ENCODE measurements around the gene PRKAG3.
A peak's percentile ranks its signal among the peaks of the same experiment; 100 is the strongest.

Gene PRKAG3

GRCh38 chr2:218859988-218860831 is 28.6 kb upstream of the PRKAG3 start:
- TF ChIP-seq TCF12 (IDR thresholded peaks at IDR 0.05; ENCODE audit: low read depth) = no peak
- no peak for TF ChIP-seq EP300 (IDR thresholded peaks at IDR 0.05; ENCODE audit: borderline replicate concordance)
- no peak for TF ChIP-seq NFIC (IDR thresholded peaks at IDR 0.05)
- TF ChIP-seq MAX (IDR thresholded peaks at IDR 0.05) = no peak; the same call in 1 of the 2 replicates
- TF ChIP-seq USF1 (IDR thresholded peaks at IDR 0.05) = no peak
- TF ChIP-seq TEAD4 (IDR thresholded peaks at IDR 0.05) = no peak
- no peak for TF ChIP-seq CEBPB (IDR thresholded peaks at IDR 0.05)
- no peak for TF ChIP-seq RAD21 (IDR thresholded peaks at IDR 0.05; ENCODE audit: low read depth)
- no peak for TF ChIP-seq TAF1 (IDR thresholded peaks at IDR 0.05; ENCODE audit: low read depth)
- no peak for TF ChIP-seq YY1 (IDR thresholded peaks at IDR 0.05; ENCODE audit: low read depth)
- no peak for TF ChIP-seq FOXM1 (IDR thresholded peaks at IDR 0.05; ENCODE audit: borderline replicate concordance, low read depth)

GRCh38 chr2:218859556-218859987 is 28.0 kb upstream of the PRKAG3 start, which contains the start of gene WNT6:
Gene WNT6 (plus strand): TSS chr2:218859805. CDS start chr2:218860038, 233 bp downstream.
- TF ChIP-seq CEBPB (IDR thresholded peaks at IDR 0.05) (no peak), EGR1 (IDR thresholded peaks at IDR 0.05) (peak; percentile 55; the same call in 1 of the 2 replicates), NFIC (IDR thresholded peaks at IDR 0.05) (no peak)

GRCh38 chr2:218858671-218859555 is 27.3 kb upstream of the PRKAG3 start:
- TF ChIP-seq TAF1 (IDR thresholded peaks at IDR 0.05; ENCODE audit: low read depth) (no peak), EP300 (IDR thresholded peaks at IDR 0.05; ENCODE audit: borderline replicate concordance) (no peak), EGR1 (IDR thresholded peaks at IDR 0.05) (no peak), NFIC (IDR thresholded peaks at IDR 0.05) (no peak)

- no peak for TF ChIP-seq YY1 (IDR thresholded peaks at IDR 0.05; ENCODE audit: low read depth)
- no peak for TF ChIP-seq CEBPB (IDR thresholded peaks at IDR 0.05)
- no peak for TF ChIP-seq CREB1 (IDR thresholded peaks at IDR 0.05; ENCODE audit: low read depth)
- no peak for TF ChIP-seq FOXM1 (IDR thresholded peaks at IDR 0.05; ENCODE audit: borderline replicate concordance, low read depth)
- no peak for TF ChIP-seq TEAD4 (IDR thresholded peaks at IDR 0.05)
These were observed 26.5 kb upstream of the PRKAG3 start for GRCh38 chr2:218858138-218858445.

- no peak for TF ChIP-seq CEBPB (IDR thresholded peaks at IDR 0.05)
- no peak for TF ChIP-seq FOXM1 (IDR thresholded peaks at IDR 0.05; ENCODE audit: borderline replicate concordance, low read depth)
- TF ChIP-seq RAD21 (IDR thresholded peaks at IDR 0.05; ENCODE audit: low read depth) = no peak
- no peak for TF ChIP-seq REST (IDR thresholded peaks at IDR 0.05; ENCODE audit: low read depth)
- no peak for TF ChIP-seq EP300 (IDR thresholded peaks at IDR 0.05; ENCODE audit: borderline replicate concordance)
- TF ChIP-seq MAX (IDR thresholded peaks at IDR 0.05) = no peak
- no peak for TF ChIP-seq TCF12 (IDR thresholded peaks at IDR 0.05; ENCODE audit: low read depth)
- no peak for TF ChIP-seq USF1 (IDR thresholded peaks at IDR 0.05)
- TF ChIP-seq TEAD4 (IDR thresholded peaks at IDR 0.05) = no peak
- no peak for TF ChIP-seq ZBTB7A (IDR thresholded peaks at IDR 0.05; ENCODE audit: low read depth)
- TF ChIP-seq EGR1 (IDR thresholded peaks at IDR 0.05) = no peak
- TF ChIP-seq NFIC (IDR thresholded peaks at IDR 0.05) = no peak
- TF ChIP-seq CREB1 (IDR thresholded peaks at IDR 0.05; ENCODE audit: low read depth) = no peak
These were observed 26.0 kb upstream of the PRKAG3 start for GRCh38 chr2:218857371-218858137.

- no peak for TF ChIP-seq EP300 (IDR thresholded peaks at IDR 0.05; ENCODE audit: borderline replicate concordance)
- no peak for TF ChIP-seq CEBPB (IDR thresholded peaks at IDR 0.05)
These were observed 25.3 kb upstream of the PRKAG3 start for GRCh38 chr2:218856896-218857243.
